Fibroblast of lung (primary cell): ENCODE measurements around the gene KCTD16. TPM values are rescaled to one million over a fixed set of nuclear protein-coding genes. Genes with fewer than 3 reads are reported as not detected.
A peak's percentile ranks its signal among the peaks of the same experiment; 100 is the strongest.

Experiments
- DNase-seq, 2 donors: peaks; one replicate each; pipeline versions ENCODE4 v3.0.0 to v3.0.0-alpha.2; 2010; ENCODE audit warnings: low read depth in 2 of 2
- H2AFZ ChIP-seq: 2 replicates; pipeline ENCODE4 v1.5.1; 2012; ENCODE audit warnings: low read length, control low read depth, inconsistent platforms
- H3K27ac ChIP-seq: 2 replicates; pipeline ENCODE4 v1.5.1; 2011; ENCODE audit warnings: low read length, control low read depth; ENCODE audit not compliant: insufficient read depth
- H3K27me3 ChIP-seq: 2 replicates; pipeline ENCODE4 v1.5.1; 2011; ENCODE audit warnings: mild to moderate bottlenecking, low read length; ENCODE audit not compliant: control insufficient read depth, insufficient read depth
- H3K36me3 ChIP-seq: 2 replicates; pipeline ENCODE4 v1.5.1; 2011; ENCODE audit warnings: low read length; ENCODE audit not compliant: control insufficient read depth, insufficient read depth
- H3K4me1 ChIP-seq: 2 replicates; pipeline ENCODE4 v1.5.1; 2011; ENCODE audit warnings: low read length; ENCODE audit not compliant: control insufficient read depth, insufficient read depth; ENCODE audit errors: extremely low read depth
- H3K4me2 ChIP-seq: 2 replicates; pipeline ENCODE4 v1.5.1; 2011; ENCODE audit warnings: low read length, control low read depth; ENCODE audit not compliant: insufficient read depth; ENCODE audit errors: extremely low read depth
- H3K4me3 ChIP-seq, 4 experiments: fragments of 200-600 bp in 1 of 4; sonication (generic) in 1 of 4; replicated peaks in 1 of 4; 2 replicates each; pipeline ENCODE4 v1.5.1; 2011 to 2016; ENCODE audit warnings: low read length in 4 of 4, low read depth in 3 of 4, mild to moderate bottlenecking in 3 of 4, control low read depth in 2 of 4, inconsistent platforms in 1 of 4, mixed read lengths in 1 of 4; ENCODE audit not compliant: insufficient read depth in 1 of 4; ENCODE audit errors: control extremely low read depth in 1 of 4
- H3K79me2 ChIP-seq: 2 replicates; pipeline ENCODE4 v1.5.1; 2012; ENCODE audit warnings: mild to moderate bottlenecking, low read length, inconsistent platforms; ENCODE audit not compliant: control insufficient read depth, insufficient read depth
- H3K9ac ChIP-seq: 2 replicates; pipeline ENCODE4 v1.5.1; 2011; ENCODE audit warnings: mild to moderate bottlenecking, low read length, control low read depth; ENCODE audit not compliant: insufficient read depth
- H3K9me3 ChIP-seq: 2 replicates; pipeline ENCODE4 v1.5.1; 2012; ENCODE audit warnings: low read depth, low read length; ENCODE audit not compliant: control insufficient read depth, insufficient read depth
- H4K20me1 ChIP-seq: 2 replicates; pipeline ENCODE4 v1.5.1; 2011; ENCODE audit warnings: low read length; ENCODE audit not compliant: control insufficient read depth, insufficient read depth; ENCODE audit errors: extremely low read depth
- EZH2 ChIP-seq: IDR thresholded peaks from 2 replicates; pipeline ENCODE4 v1.5.1; 2012; ENCODE audit warnings: low read length, control low read depth, mild to moderate bottlenecking; ENCODE audit errors: missing control alignments
- polyA plus RNA-seq, 2 donors: library from polyadenylated mRNA; depleted of rRNA in 1 of 2; stranded (reverse) in 1 of 2; unstranded in 1 of 2; fragments of >200 nt; gene quantifications; 2 replicates each; pipeline ENCODE4 v1.2.1, GENCODE V29; 2011 to 2012; ENCODE audit warnings: missing spikeins in 1 of 2
- total RNA-seq: library from RNA; depleted of rRNA; stranded (reverse); fragments of >200 nt; gene quantifications from 2 replicates; pipeline ENCODE4 v1.2.1, GENCODE V29; 2014
- TF ChIP-seq, protein P1 (sequence below), 2 donors: IDR thresholded peaks in 1 of 2; conservative IDR thresholded peaks in 1 of 2; 1 replicate in 1 of 2; 2 replicates in 1 of 2; pipeline ENCODE4 v1.5.1; 2011 to 2012; ENCODE audit warnings: low read length in 2 of 2, control low read depth in 1 of 2, inconsistent platforms in 1 of 2, low read depth in 1 of 2, mild to moderate bottlenecking in 1 of 2

The KCTD16 gene
- total and polyA plus RNA-seq, 2 donors (not counting 1 experiment from before 2014, with no cell fraction given) = 0.32 to 1.2 TPM

DNA sequence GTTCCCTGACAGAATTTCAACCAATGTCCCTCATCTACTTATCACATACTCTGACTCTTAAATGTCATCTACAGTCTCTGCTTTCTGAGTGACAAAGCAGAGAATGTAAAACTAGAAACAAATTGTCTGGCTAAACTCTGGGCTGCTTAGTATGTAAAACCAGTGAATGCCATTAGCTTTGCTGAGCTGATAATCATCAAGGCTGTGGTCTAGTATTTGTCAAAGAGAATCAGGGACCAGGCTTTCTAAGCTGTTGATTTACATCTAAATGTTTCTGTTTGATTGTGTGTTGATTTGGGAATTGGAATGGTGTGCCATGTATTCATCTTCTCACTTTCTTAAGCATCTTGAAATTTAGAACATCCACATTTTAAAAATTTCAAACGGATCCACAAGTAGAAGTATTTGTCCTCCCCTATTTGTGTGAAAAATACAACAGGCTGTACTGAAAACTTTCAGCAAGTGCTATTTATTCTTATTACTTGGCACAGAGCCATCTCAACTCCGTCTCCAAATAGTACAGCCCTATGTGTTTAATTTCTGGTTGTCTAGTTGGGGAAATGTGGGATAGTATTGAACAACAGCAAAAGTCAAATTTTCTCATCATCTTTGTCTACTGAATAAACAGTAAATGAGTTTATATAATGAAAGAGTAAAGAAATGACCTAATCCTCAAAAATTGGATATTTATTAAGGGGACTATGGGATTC, 251.5 kb downstream of the KCTD16 start:
- peak; percentile 8 to 19 for DNase-seq
- Histone ChIP-seq H4K20me1 (no peaks in the 10 kb centered on the region), H3K27ac (no peak overlapping the region), H3K9ac (no peak overlapping the region), H2AFZ (no peak overlapping the region), H3K4me2 (no peak overlapping the region), H3K79me2 (no peaks in the 10 kb centered on the region), H3K4me3 (no peak overlapping the region), H3K4me1 (no peaks in the 10 kb centered on the region), H3K27me3 (no peaks in the 10 kb centered on the region), H3K9me3 (no peaks in the 10 kb centered on the region), H3K36me3 (no peaks in the 10 kb centered on the region)
- no peak for TF ChIP-seq EZH2
- TF ChIP-seq, protein P1, sequence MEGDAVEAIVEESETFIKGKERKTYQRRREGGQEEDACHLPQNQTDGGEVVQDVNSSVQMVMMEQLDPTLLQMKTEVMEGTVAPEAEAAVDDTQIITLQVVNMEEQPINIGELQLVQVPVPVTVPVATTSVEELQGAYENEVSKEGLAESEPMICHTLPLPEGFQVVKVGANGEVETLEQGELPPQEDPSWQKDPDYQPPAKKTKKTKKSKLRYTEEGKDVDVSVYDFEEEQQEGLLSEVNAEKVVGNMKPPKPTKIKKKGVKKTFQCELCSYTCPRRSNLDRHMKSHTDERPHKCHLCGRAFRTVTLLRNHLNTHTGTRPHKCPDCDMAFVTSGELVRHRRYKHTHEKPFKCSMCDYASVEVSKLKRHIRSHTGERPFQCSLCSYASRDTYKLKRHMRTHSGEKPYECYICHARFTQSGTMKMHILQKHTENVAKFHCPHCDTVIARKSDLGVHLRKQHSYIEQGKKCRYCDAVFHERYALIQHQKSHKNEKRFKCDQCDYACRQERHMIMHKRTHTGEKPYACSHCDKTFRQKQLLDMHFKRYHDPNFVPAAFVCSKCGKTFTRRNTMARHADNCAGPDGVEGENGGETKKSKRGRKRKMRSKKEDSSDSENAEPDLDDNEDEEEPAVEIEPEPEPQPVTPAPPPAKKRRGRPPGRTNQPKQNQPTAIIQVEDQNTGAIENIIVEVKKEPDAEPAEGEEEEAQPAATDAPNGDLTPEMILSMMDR (conservative IDR thresholded peaks at IDR 0.05 in 1 of 2, IDR thresholded peaks at IDR 0.05 in 1 of 2; ENCODE audit: low read depth in 1 of 2, low read length in 2 of 2) = no peak

DNA sequence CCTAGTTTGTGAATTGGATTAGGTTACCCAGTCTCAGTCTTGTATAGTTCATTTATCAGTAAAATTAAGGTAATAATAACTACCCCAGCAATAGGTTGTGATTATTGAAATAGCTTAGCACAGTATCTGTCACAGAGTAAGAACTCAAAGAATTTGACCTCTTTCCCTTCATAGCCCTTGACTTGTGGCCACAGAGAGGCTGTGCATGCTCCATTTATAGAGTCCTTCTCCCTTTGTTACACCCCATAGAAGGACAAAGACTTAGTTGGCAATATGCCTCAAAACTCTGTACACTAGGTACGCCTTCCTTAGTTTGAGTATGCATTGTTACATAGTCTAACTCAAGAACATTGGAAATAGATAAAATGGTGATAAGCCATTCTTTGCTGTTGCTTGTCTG, 257.2 kb downstream of the KCTD16 start:
- Histone ChIP-seq H3K27me3 (no peaks in the 10 kb centered on the region), H3K36me3 (no peaks in the 10 kb centered on the region), H3K4me1 (no peaks in the 10 kb centered on the region), H4K20me1 (no peaks in the 10 kb centered on the region), H2AFZ (no peak overlapping the region), H3K27ac (no peak overlapping the region), H3K4me3 (no peak overlapping the region), H3K9me3 (no peaks in the 10 kb centered on the region), H3K9ac (no peak overlapping the region), H3K79me2 (no peaks in the 10 kb centered on the region), H3K4me2 (no peak overlapping the region)
- peak in 1 of 2 donors; percentile 44 for DNase-seq
- no peak for TF ChIP-seq EZH2
- TF ChIP-seq, protein P1 (conservative IDR thresholded peaks at IDR 0.05 in 1 of 2, IDR thresholded peaks at IDR 0.05 in 1 of 2; ENCODE audit: low read depth in 1 of 2, low read length in 2 of 2) = no peak

DNA sequence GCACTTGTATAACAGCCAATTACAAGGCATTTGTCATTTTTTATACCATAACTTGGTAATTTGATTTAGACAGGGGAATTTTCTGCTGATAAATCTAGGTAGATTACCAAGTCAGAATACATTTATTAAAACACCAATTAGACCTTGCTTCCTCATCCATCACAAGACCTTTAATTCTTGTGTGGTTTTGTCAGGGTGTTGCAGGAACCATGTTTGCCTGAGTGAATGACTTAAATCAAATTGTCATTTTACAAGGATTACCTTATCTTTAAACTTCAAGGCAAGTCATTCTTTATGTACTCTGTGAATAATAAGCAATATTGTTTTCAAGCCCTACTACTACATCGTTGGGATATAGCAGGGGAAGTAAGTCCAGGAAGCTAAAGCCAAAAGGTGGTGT, 257.7 kb downstream of the KCTD16 start:
- Histone ChIP-seq H3K9me3 (no peaks in the 10 kb centered on the region), H3K79me2 (no peaks in the 10 kb centered on the region), H2AFZ (no peak overlapping the region), H3K4me3 (no peak overlapping the region), H3K9ac (no peak overlapping the region), H3K36me3 (no peaks in the 10 kb centered on the region), H3K4me2 (no peak overlapping the region), H3K27ac (no peak overlapping the region), H4K20me1 (no peaks in the 10 kb centered on the region), H3K27me3 (no peaks in the 10 kb centered on the region), H3K4me1 (no peaks in the 10 kb centered on the region)
- peak in 1 of 2 donors; percentile 3 for DNase-seq
- TF ChIP-seq, protein P1 (conservative IDR thresholded peaks at IDR 0.05 in 1 of 2, IDR thresholded peaks at IDR 0.05 in 1 of 2; ENCODE audit: low read depth in 1 of 2, low read length in 2 of 2) = no peak
- TF ChIP-seq EZH2 = no peak
